Left ventricle myocardium inferior (tissue), 1 donor: ENCODE measurements around the gene DNAJC30. TPM values are rescaled to one million over a fixed set of nuclear protein-coding genes. Genes with fewer than 3 reads are reported as not detected.

ENCODE experiments used
- DNase-seq: peaks from one replicate; pipeline ENCODE4 v3.0.0-alpha.2; 2020
- H3K27ac ChIP-seq: fragments of 200-600 bp; replicated peaks from 2 replicates; pipeline ENCODE4 v1.8.0; 2021
- H3K27me3 ChIP-seq: fragments of 200-600 bp; 2 replicates; pipeline ENCODE4 v1.8.0; 2021; ENCODE audit warnings: low read depth
- H3K36me3 ChIP-seq: fragments of 200-600 bp; 2 replicates; pipeline ENCODE4 v1.8.0; 2021
- H3K4me1 ChIP-seq: fragments of 200-600 bp; 2 replicates; pipeline ENCODE4 v1.8.0; 2021
- H3K4me3 ChIP-seq: fragments of 200-600 bp; 2 replicates; pipeline ENCODE4 v1.8.0; 2021; ENCODE audit warnings: mild to moderate bottlenecking, moderate library complexity
- H3K9me3 ChIP-seq: fragments of 200-600 bp; replicated peaks from 2 replicates; pipeline ENCODE4 v1.8.0; 2021
- intact Hi-C: fragments of 100-400 bp; cut with micrococcal nuclease; formaldehyde crosslinking; loops from one replicate; pipeline ENCODE4 v1.11.0; 2022
- total RNA-seq: library from RNA; stranded (reverse); fragmentation: NEBNext Ultra II Directional; extraction: Animal tissue kit (Norgen Biotek cat#: 25700); gene quantifications from one replicate; pipeline ENCODE4 v1.2.1, GENCODE V29; 2021
- TF ChIP-seq, protein P1 (sequence below): fragments of 200-600 bp; IDR thresholded peaks from 2 replicates; pipeline ENCODE4 v1.8.0; 2021; ENCODE audit warnings: antibody characterized with exemption, mild to moderate bottlenecking, borderline replicate concordance
- donor health status: DM: no; HTN: yes; CAD: no; lungs with severe emphysema.

Gene DNAJC30
- total RNA-seq, 1 donor from 2014 or later, result 14.0 TPM

DNA sequence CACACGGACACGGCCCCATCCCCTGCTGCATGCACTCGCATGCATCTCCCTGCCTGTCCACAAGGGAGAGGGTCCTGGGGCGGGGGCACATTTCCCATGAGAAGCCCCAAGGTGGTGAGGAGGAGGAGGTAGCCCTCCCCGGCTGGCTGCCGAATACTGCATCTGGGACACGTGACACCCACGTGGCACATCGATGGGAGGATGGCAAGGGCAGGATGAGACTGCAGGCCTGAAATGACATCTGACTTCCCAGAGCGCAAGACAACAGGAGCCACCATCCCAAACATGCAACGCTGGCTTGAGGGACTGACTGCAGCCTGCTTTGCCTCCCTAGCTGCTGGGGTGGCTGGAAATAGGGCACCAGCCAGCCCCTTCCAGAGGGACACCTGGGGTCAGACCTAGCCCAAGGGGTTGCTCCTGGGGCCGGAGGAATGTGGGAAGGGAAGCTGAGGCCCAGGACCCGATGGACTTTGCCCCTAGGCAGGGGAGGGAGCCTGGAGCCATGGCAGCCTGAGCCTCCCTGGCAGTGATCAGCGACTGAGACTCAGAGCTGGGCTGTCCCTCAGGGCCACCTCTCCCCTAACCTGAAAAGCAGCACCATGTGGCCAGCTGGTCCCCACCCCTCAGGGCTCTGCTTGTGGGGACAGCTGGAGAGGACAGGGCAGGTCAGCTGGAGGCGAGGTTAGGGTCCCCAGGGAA, 16.3 kb upstream of the DNAJC30 start:
- intact Hi-C loops, result no loop called here
- DNase-seq, result no peak

DNA sequence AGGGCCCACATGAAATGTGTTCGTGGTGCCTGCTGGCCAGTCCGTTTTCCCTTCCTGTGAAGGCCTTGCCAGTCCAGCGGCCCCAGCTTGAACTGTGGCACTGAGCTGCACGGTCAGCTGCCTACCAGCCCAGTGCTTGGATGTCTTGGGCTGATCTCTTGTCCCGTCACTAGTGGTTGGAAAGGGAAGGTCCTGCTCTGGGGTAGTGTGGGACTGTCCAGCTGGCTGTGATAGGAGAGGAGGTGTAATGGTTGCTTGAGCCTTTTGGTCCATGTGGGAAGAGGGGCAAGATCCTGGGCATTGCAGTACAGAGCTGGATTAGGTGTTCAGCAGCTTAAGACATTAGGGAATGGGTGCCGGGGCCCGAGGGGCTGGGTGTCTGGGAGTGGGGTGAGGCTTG, 15.2 kb upstream of the DNAJC30 start:
- no peaks in the 10 kb centered on the region for H3K9me3 ChIP-seq
- H3K4me1 ChIP-seq, result no peaks in the 10 kb centered on the region
- TF ChIP-seq, protein P1, sequence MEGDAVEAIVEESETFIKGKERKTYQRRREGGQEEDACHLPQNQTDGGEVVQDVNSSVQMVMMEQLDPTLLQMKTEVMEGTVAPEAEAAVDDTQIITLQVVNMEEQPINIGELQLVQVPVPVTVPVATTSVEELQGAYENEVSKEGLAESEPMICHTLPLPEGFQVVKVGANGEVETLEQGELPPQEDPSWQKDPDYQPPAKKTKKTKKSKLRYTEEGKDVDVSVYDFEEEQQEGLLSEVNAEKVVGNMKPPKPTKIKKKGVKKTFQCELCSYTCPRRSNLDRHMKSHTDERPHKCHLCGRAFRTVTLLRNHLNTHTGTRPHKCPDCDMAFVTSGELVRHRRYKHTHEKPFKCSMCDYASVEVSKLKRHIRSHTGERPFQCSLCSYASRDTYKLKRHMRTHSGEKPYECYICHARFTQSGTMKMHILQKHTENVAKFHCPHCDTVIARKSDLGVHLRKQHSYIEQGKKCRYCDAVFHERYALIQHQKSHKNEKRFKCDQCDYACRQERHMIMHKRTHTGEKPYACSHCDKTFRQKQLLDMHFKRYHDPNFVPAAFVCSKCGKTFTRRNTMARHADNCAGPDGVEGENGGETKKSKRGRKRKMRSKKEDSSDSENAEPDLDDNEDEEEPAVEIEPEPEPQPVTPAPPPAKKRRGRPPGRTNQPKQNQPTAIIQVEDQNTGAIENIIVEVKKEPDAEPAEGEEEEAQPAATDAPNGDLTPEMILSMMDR, result no peak
- no peaks in the 10 kb centered on the region for H3K27me3 ChIP-seq
- peaks cover 70% of the 10 kb centered on the region for H3K36me3 ChIP-seq
- H3K4me3 ChIP-seq, result no peak overlapping the region
- intact Hi-C loops, result no loop called here
- H3K27ac ChIP-seq, result no peak overlapping the region
- DNase-seq, result no peak

More for the DNA sequence above, 16.3 kb upstream of the DNAJC30 start:
- Histone ChIP-seq H3K4me1 (no peaks in the 10 kb centered on the region), H3K27ac (no peak overlapping the region), H3K9me3 (no peaks in the 10 kb centered on the region), H3K36me3 (peaks cover 59% of the 10 kb centered on the region), H3K4me3 (no peak overlapping the region), H3K27me3 (no peaks in the 10 kb centered on the region)
- TF ChIP-seq, protein P1, result no peak

DNA sequence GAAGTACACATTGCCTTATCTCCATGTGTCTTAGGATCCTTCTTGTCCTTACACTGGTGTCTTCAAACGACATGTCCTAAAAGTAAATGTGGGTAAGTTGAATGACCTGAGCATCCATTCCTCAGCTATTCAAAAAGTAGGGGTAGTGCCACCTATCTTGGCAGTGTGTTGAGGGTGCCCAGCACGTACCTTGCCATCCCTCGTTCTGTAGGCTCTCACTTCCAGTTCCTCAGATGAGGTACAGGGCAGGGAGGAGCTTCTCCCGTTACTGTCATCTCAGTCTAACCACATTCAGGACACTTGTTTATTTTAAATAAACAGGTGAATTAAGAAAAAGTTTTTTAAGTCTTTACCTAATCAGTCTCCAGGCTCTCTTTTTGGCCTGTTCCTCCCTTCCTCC, 13.1 kb upstream of the DNAJC30 start:
- no peak for DNase-seq
- Histone ChIP-seq H3K27me3 (no peaks in the 10 kb centered on the region), H3K9me3 (no peaks in the 10 kb centered on the region), H3K4me1 (no peaks in the 10 kb centered on the region), H3K36me3 (peaks cover 86% of the 10 kb centered on the region), H3K27ac (no peak overlapping the region), H3K4me3 (no peak overlapping the region)
- TF ChIP-seq, protein P1, result no peak
- intact Hi-C loops, result no loop called here

DNA sequence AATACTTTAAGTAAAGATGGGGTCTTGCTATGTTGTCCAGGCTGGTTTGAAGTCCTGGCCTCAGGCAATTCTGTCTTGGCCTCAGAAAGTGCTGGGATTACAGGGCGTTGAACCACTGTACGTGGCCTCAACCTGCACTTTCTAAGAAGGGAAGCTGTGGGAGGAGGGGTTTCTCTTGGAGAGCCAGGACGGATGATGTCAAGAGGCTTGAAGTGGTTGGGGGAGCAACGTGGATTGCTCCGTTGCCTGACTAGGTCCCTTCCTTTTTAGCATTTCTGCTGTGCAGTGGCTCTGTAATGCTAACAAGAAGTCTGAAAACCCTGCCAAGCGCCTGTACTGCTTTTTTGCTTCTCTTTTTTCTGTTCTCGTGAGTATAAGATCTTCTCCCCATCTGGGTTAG, 7.4 kb upstream of the DNAJC30 start:
- H3K27ac ChIP-seq, result no peak overlapping the region
- H3K9me3 ChIP-seq, result no peaks in the 10 kb centered on the region
- intact Hi-C loops, result no loop called here
- no peaks in the 10 kb centered on the region for H3K27me3 ChIP-seq
- peaks cover 90% of the 10 kb centered on the region for H3K36me3 ChIP-seq
- H3K4me1 ChIP-seq, result no peaks in the 10 kb centered on the region
- TF ChIP-seq, protein P1, result no peak
- H3K4me3 ChIP-seq, result no peak overlapping the region
- DNase-seq, result no peak

DNA sequence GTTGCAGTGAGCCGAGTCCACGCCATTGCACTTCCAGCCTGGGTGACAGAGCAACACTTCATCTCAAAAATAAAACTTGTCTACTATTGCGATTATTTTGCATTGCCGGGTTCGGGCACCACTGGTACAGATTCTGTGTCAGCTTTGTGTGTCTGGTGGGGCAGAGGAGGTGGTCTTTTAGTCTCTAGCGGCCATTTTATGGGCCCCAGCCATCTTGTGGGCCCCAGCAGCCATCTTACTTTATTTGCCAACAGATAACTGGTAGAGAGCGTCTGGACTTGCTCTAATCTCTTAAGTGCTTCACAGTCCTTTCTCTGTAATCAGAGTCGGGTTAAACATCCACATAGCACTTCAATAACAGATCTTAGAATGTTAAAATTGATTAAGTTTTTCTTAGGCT, 5.0 kb upstream of the DNAJC30 start:
- Histone ChIP-seq H3K4me3 (no peak overlapping the region), H3K27ac (no peak overlapping the region), H3K9me3 (no peaks in the 10 kb centered on the region), H3K36me3 (peaks cover 67% of the 10 kb centered on the region), H3K27me3 (no peaks in the 10 kb centered on the region), H3K4me1 (peaks cover 22% of the 10 kb centered on the region)
- no peak for DNase-seq
- intact Hi-C loops, result no loop called here
- TF ChIP-seq, protein P1, result no peak
